Neural progenitor cell (in vitro differentiated cells): ENCODE data around the gene PDLIM1.
"Not testable (repeated sequence)": the region's sequence is repeated elsewhere in the genome, so short reads cannot be mapped to it uniquely, and the experiment has no call there.

Experiments used
- CTCF ChIP-seq: fragments of 200-600 bp; sonication (generic); IDR thresholded peaks from 2 replicates; pipeline ENCODE4 v1.5.1; 2017; ENCODE audit warnings: antibody characterized with exemption, mild to moderate bottlenecking
- EZH2 ChIP-seq: fragments of 200-600 bp; sonication (generic); IDR thresholded peaks from 2 replicates; pipeline ENCODE4 v1.6.1; 2017; ENCODE audit warnings: antibody characterized with exemption, mild to moderate bottlenecking, moderate library complexity

GRCh38 chr10:95230677-95231586 lies 59.9 kb downstream of the PDLIM1 start:
- not testable (repeated sequence) for TF ChIP-seq CTCF, EZH2
